Left ventricle myocardium inferior (tissue), 1 donor: ENCODE results near the gene ADGRG4. TPM values are rescaled to one million over a fixed set of nuclear protein-coding genes. Genes with fewer than 3 reads are reported as not detected.
"Not testable (repeated sequence)": the region's sequence is repeated elsewhere in the genome, so short reads cannot be mapped to it uniquely, and the experiment has no call there.

Experiments used
- DNase-seq: peaks from one replicate; pipeline ENCODE4 v3.0.0-alpha.2; 2020
- H3K27ac ChIP-seq: fragments of 200-600 bp; replicated peaks from 2 replicates; pipeline ENCODE4 v1.8.0; 2021
- H3K27me3 ChIP-seq: fragments of 200-600 bp; 2 replicates; pipeline ENCODE4 v1.8.0; 2021; ENCODE audit warnings: low read depth
- H3K36me3 ChIP-seq: fragments of 200-600 bp; 2 replicates; pipeline ENCODE4 v1.8.0; 2021
- H3K4me1 ChIP-seq: fragments of 200-600 bp; 2 replicates; pipeline ENCODE4 v1.8.0; 2021
- H3K4me3 ChIP-seq: fragments of 200-600 bp; 2 replicates; pipeline ENCODE4 v1.8.0; 2021; ENCODE audit warnings: mild to moderate bottlenecking, moderate library complexity
- H3K9me3 ChIP-seq: fragments of 200-600 bp; replicated peaks from 2 replicates; pipeline ENCODE4 v1.8.0; 2021
- intact Hi-C: fragments of 100-400 bp; cut with micrococcal nuclease; formaldehyde crosslinking; loops from one replicate; pipeline ENCODE4 v1.11.0; 2022
- long read RNA-seq: library from polyadenylated mRNA; unstranded; transcript quantifications from one replicate; pipeline ENCODE4 v2.0.0, GENCODE V29; 2021
- total RNA-seq: library from RNA; stranded (reverse); fragmentation: NEBNext Ultra II Directional; extraction: Animal tissue kit (Norgen Biotek cat#: 25700); gene quantifications from one replicate; pipeline ENCODE4 v1.2.1, GENCODE V29; 2021
- TF ChIP-seq, protein P1 (sequence below): fragments of 200-600 bp; IDR thresholded peaks from 2 replicates; pipeline ENCODE4 v1.8.0; 2021; ENCODE audit warnings: antibody characterized with exemption, mild to moderate bottlenecking, borderline replicate concordance
- donor health status: DM: no; HTN: yes; CAD: no; lungs with severe emphysema.

Gene ADGRG4, protein sequence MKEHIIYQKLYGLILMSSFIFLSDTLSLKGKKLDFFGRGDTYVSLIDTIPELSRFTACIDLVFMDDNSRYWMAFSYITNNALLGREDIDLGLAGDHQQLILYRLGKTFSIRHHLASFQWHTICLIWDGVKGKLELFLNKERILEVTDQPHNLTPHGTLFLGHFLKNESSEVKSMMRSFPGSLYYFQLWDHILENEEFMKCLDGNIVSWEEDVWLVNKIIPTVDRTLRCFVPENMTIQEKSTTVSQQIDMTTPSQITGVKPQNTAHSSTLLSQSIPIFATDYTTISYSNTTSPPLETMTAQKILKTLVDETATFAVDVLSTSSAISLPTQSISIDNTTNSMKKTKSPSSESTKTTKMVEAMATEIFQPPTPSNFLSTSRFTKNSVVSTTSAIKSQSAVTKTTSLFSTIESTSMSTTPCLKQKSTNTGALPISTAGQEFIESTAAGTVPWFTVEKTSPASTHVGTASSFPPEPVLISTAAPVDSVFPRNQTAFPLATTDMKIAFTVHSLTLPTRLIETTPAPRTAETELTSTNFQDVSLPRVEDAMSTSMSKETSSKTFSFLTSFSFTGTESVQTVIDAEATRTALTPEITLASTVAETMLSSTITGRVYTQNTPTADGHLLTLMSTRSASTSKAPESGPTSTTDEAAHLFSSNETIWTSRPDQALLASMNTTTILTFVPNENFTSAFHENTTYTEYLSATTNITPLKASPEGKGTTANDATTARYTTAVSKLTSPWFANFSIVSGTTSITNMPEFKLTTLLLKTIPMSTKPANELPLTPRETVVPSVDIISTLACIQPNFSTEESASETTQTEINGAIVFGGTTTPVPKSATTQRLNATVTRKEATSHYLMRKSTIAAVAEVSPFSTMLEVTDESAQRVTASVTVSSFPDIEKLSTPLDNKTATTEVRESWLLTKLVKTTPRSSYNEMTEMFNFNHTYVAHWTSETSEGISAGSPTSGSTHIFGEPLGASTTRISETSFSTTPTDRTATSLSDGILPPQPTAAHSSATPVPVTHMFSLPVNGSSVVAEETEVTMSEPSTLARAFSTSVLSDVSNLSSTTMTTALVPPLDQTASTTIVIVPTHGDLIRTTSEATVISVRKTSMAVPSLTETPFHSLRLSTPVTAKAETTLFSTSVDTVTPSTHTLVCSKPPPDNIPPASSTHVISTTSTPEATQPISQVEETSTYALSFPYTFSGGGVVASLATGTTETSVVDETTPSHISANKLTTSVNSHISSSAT (N-terminal part only)
- total RNA-seq, result not detected
- long read RNA-seq, result 0 reads

DNA sequence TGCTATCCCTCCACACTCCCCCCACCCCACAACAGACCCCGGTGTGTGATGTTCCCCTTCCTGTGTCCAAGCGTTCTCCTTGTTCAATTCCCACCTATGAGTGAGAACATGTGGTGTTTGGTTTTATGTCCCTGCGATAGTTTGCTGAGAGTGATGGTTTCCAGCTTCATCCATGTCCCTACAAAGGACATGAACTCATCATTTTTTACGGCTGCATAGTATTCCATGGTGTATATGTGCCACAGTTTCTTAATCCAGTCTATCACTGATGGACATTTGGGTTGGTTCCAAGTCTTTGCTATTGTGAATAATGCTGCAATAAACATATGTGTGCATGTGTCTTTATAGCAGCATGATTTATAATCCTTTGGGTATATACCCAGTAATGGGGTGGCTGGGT is at the start of gene ADGRG4:
Gene ADGRG4, plus strand, starts transcription at position 243 of the 400 bp plus-strand sequence. CDS start 7,815 bp downstream, outside the sequence.
- DNase-seq, H3K27me3 ChIP-seq, H3K27ac ChIP-seq, H3K36me3 ChIP-seq, H3K4me3 ChIP-seq, H3K9me3 ChIP-seq, H3K4me1 ChIP-seq, intact Hi-C loops: not testable (repeated sequence)

DNA sequence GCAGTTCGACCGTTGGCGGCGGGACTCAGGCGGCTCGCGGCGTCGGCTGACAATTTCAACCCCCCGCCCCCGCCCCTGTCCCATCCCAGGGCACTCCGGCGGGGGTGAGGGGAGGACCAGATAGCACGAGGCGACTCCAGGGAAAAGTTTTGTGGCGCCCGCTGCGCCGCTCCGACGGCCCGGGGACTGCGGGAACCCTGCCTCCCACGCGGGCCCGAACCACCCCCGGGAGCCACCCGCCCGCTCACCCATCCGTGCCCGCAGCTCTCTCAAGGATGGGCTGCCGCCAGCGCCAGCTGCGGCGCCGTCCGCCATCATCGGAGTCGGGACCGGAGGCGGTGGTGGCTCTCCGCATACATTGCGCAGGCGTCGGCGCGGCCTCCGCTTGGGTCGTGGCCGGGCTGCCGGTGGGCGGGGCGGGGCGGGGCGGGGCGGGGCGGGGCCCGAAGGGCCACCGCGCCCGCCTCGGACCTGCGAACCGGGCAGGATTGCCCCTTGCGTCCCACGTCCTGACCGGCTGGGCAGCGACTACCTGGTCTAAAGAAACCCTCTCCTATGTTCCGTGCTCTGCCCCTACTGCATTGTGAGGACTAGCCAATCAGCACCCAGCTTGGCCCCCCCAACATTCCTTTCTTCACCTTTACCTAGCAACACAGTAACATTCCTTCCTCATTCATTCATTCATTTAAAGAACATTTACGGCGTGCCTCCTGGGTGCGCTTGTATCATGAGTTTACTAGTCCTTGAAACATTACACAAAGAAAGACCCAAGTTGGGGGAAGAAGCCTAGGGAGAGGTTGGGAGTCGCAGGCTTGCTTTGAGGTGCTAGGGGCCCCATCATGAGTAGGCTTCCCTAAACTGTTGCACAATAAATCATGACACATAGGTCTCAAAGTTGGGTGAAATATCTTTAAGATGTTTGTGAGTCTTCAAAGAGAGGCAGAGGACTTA is 49.4 kb upstream of the ADGRG4 start, which contains the start of gene MAP7D3:
Gene MAP7D3, minus strand, starts transcription at position 360 of the 951 bp plus-strand sequence. Its CDS starts 42 bp downstream, at position 318.
- peak; percentile 69 for DNase-seq
- intact Hi-C loops, result no loop called here
- H3K36me3 ChIP-seq, result no peaks in the 10 kb centered on the region

DNA sequence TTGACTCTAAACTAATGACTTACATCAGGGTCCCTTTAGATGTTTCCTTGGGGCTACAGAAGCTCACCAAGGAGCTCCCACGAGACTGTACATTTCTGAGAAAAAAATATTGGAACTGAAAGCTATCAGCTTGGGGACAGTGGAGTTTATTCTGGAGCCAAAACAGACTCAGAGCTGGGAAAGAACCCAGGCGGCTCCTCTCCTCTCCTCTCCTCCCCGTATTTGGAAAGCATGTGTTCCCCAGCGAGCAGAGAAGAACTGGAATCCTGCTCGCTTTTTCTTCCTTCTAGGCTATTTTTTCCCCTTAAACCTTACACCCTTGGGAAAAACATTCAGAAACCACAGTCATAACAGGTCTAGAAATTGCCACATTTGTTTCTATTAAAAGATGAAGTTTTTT is 45.2 kb upstream of the ADGRG4 start:
- Histone ChIP-seq H3K4me3 (peak overlapping the region; percentile 25), H3K9me3 (no peaks in the 10 kb centered on the region), H3K36me3 (no peaks in the 10 kb centered on the region), H3K27ac (peak overlapping the region; percentile 61), H3K27me3 (no peaks in the 10 kb centered on the region), H3K4me1 (peaks cover 13% of the 10 kb centered on the region)
- TF ChIP-seq, protein P1, sequence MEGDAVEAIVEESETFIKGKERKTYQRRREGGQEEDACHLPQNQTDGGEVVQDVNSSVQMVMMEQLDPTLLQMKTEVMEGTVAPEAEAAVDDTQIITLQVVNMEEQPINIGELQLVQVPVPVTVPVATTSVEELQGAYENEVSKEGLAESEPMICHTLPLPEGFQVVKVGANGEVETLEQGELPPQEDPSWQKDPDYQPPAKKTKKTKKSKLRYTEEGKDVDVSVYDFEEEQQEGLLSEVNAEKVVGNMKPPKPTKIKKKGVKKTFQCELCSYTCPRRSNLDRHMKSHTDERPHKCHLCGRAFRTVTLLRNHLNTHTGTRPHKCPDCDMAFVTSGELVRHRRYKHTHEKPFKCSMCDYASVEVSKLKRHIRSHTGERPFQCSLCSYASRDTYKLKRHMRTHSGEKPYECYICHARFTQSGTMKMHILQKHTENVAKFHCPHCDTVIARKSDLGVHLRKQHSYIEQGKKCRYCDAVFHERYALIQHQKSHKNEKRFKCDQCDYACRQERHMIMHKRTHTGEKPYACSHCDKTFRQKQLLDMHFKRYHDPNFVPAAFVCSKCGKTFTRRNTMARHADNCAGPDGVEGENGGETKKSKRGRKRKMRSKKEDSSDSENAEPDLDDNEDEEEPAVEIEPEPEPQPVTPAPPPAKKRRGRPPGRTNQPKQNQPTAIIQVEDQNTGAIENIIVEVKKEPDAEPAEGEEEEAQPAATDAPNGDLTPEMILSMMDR, result no peak
- DNase-seq, result peak; percentile 16
- intact Hi-C loops, result no loop called here

More for the DNA sequence above, 49.4 kb upstream of the ADGRG4 start, which contains the start of gene MAP7D3:
- TF ChIP-seq, protein P1, result no peak
- peak within 1 kb of the TSS; percentile 84 for H3K27ac ChIP-seq
- no peaks in the 10 kb centered on the region for H3K9me3 ChIP-seq
- no peaks in the 10 kb centered on the region for H3K27me3 ChIP-seq
- H3K4me1 ChIP-seq, result peaks cover 9% of the 10 kb centered on the region
- H3K4me3 ChIP-seq, result peak within 1 kb of the TSS; percentile 85

DNA sequence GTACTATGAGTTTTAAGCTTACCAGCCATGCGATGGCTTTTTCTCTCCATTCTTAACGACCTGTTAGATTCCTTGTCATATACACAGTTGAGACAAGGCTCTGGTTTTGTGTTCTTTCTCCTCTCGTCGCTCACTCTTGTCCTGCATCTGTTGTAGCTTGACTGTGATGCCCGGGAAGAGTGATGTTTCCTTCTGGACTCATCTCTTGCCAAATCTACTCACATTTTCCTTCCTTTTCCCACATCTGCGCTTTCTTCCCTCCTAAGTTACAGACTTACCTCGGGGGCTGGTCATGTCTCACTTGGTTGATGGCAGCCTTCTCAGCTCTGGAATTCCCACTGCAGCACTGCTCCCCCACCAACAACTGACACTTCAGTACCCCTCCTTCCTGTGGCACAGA is 44.7 kb upstream of the ADGRG4 start:
- TF ChIP-seq, protein P1, result no peak
- Histone ChIP-seq H3K9me3 (no peaks in the 10 kb centered on the region), H3K4me1 (peaks cover 12% of the 10 kb centered on the region), H3K27ac (peak overlapping the region; percentile 61), H3K36me3 (no peaks in the 10 kb centered on the region), H3K27me3 (no peaks in the 10 kb centered on the region), H3K4me3 (peak overlapping the region; percentile 25)
- intact Hi-C loops, result no loop called here
- no peak for DNase-seq

DNA sequence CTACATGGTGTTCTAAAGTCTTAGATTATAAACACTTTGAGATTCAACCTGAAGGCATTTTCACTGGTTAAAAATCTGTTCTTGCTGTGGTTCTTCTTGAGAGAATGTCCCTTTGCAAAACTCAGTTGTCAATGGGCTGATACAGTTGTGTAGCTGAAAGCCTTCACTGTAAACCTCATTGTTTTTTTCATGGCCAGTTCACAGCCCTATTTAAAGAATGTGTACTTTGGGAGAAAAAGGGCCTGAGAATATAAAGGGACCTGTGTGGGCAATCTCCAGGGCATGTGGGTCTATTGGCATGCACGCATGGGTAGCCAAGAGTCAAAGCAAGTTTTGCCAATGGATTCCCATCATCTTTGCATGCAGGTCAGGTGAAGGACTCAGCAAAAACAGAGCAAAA is 41.8 kb upstream of the ADGRG4 start:
- Histone ChIP-seq H3K27me3 (no peaks in the 10 kb centered on the region), H3K9me3 (no peaks in the 10 kb centered on the region), H3K4me1 (peaks cover 20% of the 10 kb centered on the region), H3K4me3 (no peak overlapping the region), H3K27ac (peak overlapping the region; percentile 68), H3K36me3 (no peaks in the 10 kb centered on the region)
- no peak for DNase-seq
- TF ChIP-seq, protein P1, result no peak
- intact Hi-C loops, result no loop called here
